Keratinocyte (primary cell): ENCODE results near the gene INPP5A. TPM values are rescaled to one million over a fixed set of nuclear protein-coding genes. Genes with fewer than 3 reads are reported as not detected.

Source experiments
- DNase-seq: peaks from one replicate; pipeline ENCODE4 v3.0.0-alpha.2; 2011; ENCODE audit warnings: low read depth, missing footprints, low spot score
- FAIRE-seq: peaks from 2 replicates; lab custom pipeline; 2011; peaks lifted over from hg19 to GRCh38; lab: Jason Lieb, UNC
- H2AFZ ChIP-seq: 2 replicates; pipeline ENCODE4 v1.6.0; 2012; ENCODE audit warnings: low read length, control low read depth, inconsistent platforms; ENCODE audit not compliant: control insufficient read depth
- H3K27ac ChIP-seq: 2 replicates; pipeline ENCODE4 v1.5.1; 2011; ENCODE audit warnings: low read length; ENCODE audit not compliant: control insufficient read depth, insufficient read depth
- H3K27me3 ChIP-seq: 3 replicates; pipeline ENCODE4 v1.6.0; 2011; ENCODE audit warnings: low read length; ENCODE audit not compliant: control insufficient read depth, insufficient read depth; ENCODE audit errors: extremely low read depth
- H3K36me3 ChIP-seq, 2 experiments: 2 replicates in 1 of 2; 3 replicates in 1 of 2; pipeline ENCODE4 v1.5.1; 2011; ENCODE audit warnings: low read length in 2 of 2, mild to moderate bottlenecking in 1 of 2; ENCODE audit not compliant: control insufficient read depth in 2 of 2, insufficient read depth in 2 of 2; ENCODE audit errors: extremely low read depth in 1 of 2
- H3K4me1 ChIP-seq: 3 replicates; pipeline ENCODE4 v1.5.1; 2011; ENCODE audit warnings: low read length; ENCODE audit not compliant: control insufficient read depth, insufficient read depth; ENCODE audit errors: extremely low read depth
- H3K4me2 ChIP-seq: 3 replicates; pipeline ENCODE4 v1.6.0; 2011; ENCODE audit warnings: low read depth, low read length; ENCODE audit not compliant: control insufficient read depth, insufficient read depth; ENCODE audit errors: extremely low read depth
- H3K4me3 ChIP-seq, 3 experiments: fragments of 200-600 bp in 1 of 3; sonication (generic) in 1 of 3; 2 replicates in 2 of 3; 3 replicates in 1 of 3; pipeline ENCODE4 v1.5.1; 2011 to 2016; ENCODE audit warnings: low read length in 3 of 3, mild to moderate bottlenecking in 3 of 3, control low read depth in 2 of 3, inconsistent platforms in 1 of 3, low read depth in 1 of 3, mixed read lengths in 1 of 3, mixed run types in 1 of 3, moderate library complexity in 1 of 3; ENCODE audit not compliant: control insufficient read depth in 2 of 3, insufficient read depth in 2 of 3; ENCODE audit errors: extremely low read depth in 1 of 3
- H3K79me2 ChIP-seq: 2 replicates; pipeline ENCODE4 v1.6.0; 2012; ENCODE audit warnings: low read length; ENCODE audit not compliant: control insufficient read depth, insufficient read depth
- H3K9ac ChIP-seq: 3 replicates; pipeline ENCODE4 v1.6.0; 2011; ENCODE audit warnings: low read length; ENCODE audit not compliant: control insufficient read depth, insufficient read depth; ENCODE audit errors: extremely low read depth
- H3K9me1 ChIP-seq: 3 replicates; pipeline ENCODE4 v1.6.0; 2011; ENCODE audit warnings: low read length; ENCODE audit not compliant: control insufficient read depth, insufficient read depth; ENCODE audit errors: extremely low read depth
- H3K9me3 ChIP-seq: 2 replicates; pipeline ENCODE4 v1.5.1; 2012; ENCODE audit warnings: low read depth, low read length; ENCODE audit not compliant: control insufficient read depth
- H4K20me1 ChIP-seq: 3 replicates; pipeline ENCODE4 v1.6.0; 2011; ENCODE audit warnings: low read length; ENCODE audit not compliant: control insufficient read depth, insufficient read depth; ENCODE audit errors: extremely low read depth
- CTCF ChIP-seq, 3 experiments: IDR thresholded peaks in 1 of 3; conservative IDR thresholded peaks in 1 of 3; optimal IDR thresholded peaks in 1 of 3; 2 replicates in 2 of 3; 3 replicates in 1 of 3; pipeline versions ENCODE3 to v1.5.1; 2011; ENCODE audit warnings: low read length in 3 of 3, mild to moderate bottlenecking in 3 of 3, moderate library complexity in 2 of 3, control low read depth in 1 of 3, inconsistent platforms in 1 of 3; ENCODE audit not compliant: insufficient read depth in 2 of 3; ENCODE audit errors: extremely low read depth in 1 of 3
- EZH2 ChIP-seq: IDR thresholded peaks from one replicate; pipeline ENCODE4 v1.6.1; 2012; ENCODE audit warnings: inconsistent platforms, mild to moderate bottlenecking, low read length, moderate library complexity
- dilution Hi-C: fragments of 300-500 bp; cut with MboI; formaldehyde crosslinking; loops from one replicate; pipeline ENCODE4 v1.7.0; 2020; ENCODE audit warnings: low sequenced_read_pairs; ENCODE audit not compliant: extremely low pct_ligation_motif_present
- polyA plus RNA-seq, 5 experiments: library from polyadenylated mRNA; depleted of rRNA in 3 of 5; stranded (reverse) in 3 of 5; stranded (forward) in 1 of 5; unstranded in 1 of 5; fragments of >200 nt; gene quantifications; 1 replicate in 1 of 5; 2 replicates in 3 of 5; 3 replicates in 1 of 5; pipeline versions ENCODE4 v1.2.1 to v1.2.3, GENCODE V29; 2011 to 2012; ENCODE audit warnings: missing spikeins in 2 of 5, low read depth in 1 of 5, low replicate concordance in 1 of 5

INPP5A gene
- polyA plus RNA-seq, 1 donor (not counting 4 experiments of a cell fraction or from before 2014, with no cell fraction given) = 11.2 TPM

- Histone ChIP-seq H2AFZ (no peak overlapping the region), H3K36me3 (peaks cover 0 to 2% of the 10 kb centered on the region in 2 experiments), H3K4me2 (no peak overlapping the region), H3K27ac (no peak overlapping the region), H3K4me1 (peaks cover 13% of the 10 kb centered on the region), H4K20me1 (no peaks in the 10 kb centered on the region), H3K27me3 (no peaks in the 10 kb centered on the region), H3K9me1 (peaks cover 3% of the 10 kb centered on the region), H3K9me3 (no peaks in the 10 kb centered on the region), H3K9ac (no peak overlapping the region), H3K79me2 (no peaks in the 10 kb centered on the region), H3K4me3 (no peak overlapping the region)
- DNase-seq (no peak), FAIRE-seq (no peak)
- TF ChIP-seq CTCF (optimal IDR thresholded peaks at IDR 0.05 in 1 of 3, IDR thresholded peaks at IDR 0.05 in 1 of 3, conservative IDR thresholded peaks at IDR 0.05 in 1 of 3; ENCODE audit: extremely low read depth in 1 of 3, insufficient read depth in 2 of 3, low read length in 3 of 3) (no peak), EZH2 (no peak)
- dilution Hi-C loops = no loop called here
These were observed 149.8 kb downstream of the INPP5A start for GRCh38 chr10:132687181-132687892.

GRCh38 chr10:132687893-132688579, 150.4 kb downstream of the INPP5A start:
- Histone ChIP-seq H4K20me1 (no peaks in the 10 kb centered on the region), H3K79me2 (no peaks in the 10 kb centered on the region), H2AFZ (no peak overlapping the region), H3K27me3 (no peaks in the 10 kb centered on the region), H3K4me2 (no peak overlapping the region), H3K9me1 (peaks cover 3% of the 10 kb centered on the region), H3K9ac (no peak overlapping the region), H3K4me3 (no peak overlapping the region), H3K4me1 (peaks cover 13% of the 10 kb centered on the region), H3K27ac (no peak overlapping the region), H3K9me3 (no peaks in the 10 kb centered on the region), H3K36me3 (peaks cover 0 to 2% of the 10 kb centered on the region in 2 experiments)
- FAIRE-seq (no peak), DNase-seq (no peak)
- dilution Hi-C loops = no loop called here
- TF ChIP-seq EZH2 (no peak), CTCF (optimal IDR thresholded peaks at IDR 0.05 in 1 of 3, IDR thresholded peaks at IDR 0.05 in 1 of 3, conservative IDR thresholded peaks at IDR 0.05 in 1 of 3; ENCODE audit: extremely low read depth in 1 of 3, insufficient read depth in 2 of 3, low read length in 3 of 3) (no peak)
